GM19438 (cell line): ENCODE measurements around the gene VAT1L.

ENCODE experiments used
- ATAC-seq: cut with Tn5 transposase; IDR thresholded peaks from one replicate; pipeline ENCODE4 v1.9.1; 2021; ENCODE audit warnings: low read depth; ENCODE audit not compliant: unreplicated experiment

VAT1L gene

DNA sequence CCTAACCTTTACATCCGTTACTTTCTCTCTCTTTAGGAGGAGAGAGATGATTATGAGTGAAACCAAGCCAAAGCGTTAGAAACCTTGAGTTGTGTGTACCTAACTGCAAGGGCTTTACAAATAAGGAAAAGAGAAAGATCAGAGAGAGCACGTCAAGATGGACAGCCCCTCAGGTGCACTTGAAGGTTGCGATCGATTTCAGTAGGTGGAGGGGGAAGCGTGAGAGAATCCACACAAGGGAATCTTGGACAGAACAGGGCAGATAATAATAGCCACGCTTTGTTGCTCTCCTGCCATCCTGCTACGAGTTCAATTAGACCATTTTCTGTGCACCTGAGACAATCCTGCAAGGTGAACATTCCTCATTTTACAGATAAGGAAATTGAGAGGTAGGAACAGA, 78.4 kb downstream of the VAT1L start:
- no peak for ATAC-seq

DNA sequence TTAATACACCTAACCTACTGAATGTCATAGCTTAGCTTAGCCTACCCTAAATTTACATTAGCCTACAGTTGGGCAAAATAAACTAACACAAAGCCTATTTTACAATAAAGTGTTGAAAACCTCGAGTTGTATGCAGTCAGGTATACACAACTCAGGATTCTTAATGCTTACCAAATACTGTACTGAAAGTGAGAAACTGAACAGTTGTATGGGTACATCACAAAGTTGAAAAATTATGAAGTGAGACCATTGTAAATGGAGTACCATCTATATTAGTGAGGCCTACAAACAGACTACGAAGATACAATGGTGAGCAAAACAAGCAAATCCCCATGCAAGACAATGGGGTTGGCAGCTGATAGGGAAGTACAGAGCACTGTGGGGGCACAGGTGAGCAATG, 79.7 kb downstream of the VAT1L start:
- ATAC-seq: peak; percentile 39

DNA sequence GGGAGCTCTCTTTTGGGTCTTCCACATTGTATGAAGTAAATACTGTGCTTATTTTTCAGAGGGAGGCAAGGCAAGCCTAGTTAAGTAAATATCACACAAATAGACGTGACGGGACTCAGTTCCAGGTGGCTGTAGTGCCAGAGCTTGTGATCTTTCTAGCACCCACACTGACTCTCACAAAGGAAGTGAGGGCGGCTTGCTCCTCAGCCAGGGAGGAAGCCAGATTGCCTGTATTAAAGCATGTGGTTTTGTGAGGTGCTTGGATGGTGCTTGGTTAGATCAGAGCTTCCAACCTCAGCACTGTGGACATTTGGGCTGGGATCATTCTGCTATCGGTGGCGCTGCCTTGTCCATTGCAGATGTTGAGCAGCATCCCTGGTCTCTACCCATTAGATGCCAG, 80.1 kb downstream of the VAT1L start:
- ATAC-seq: peak; percentile 96

DNA sequence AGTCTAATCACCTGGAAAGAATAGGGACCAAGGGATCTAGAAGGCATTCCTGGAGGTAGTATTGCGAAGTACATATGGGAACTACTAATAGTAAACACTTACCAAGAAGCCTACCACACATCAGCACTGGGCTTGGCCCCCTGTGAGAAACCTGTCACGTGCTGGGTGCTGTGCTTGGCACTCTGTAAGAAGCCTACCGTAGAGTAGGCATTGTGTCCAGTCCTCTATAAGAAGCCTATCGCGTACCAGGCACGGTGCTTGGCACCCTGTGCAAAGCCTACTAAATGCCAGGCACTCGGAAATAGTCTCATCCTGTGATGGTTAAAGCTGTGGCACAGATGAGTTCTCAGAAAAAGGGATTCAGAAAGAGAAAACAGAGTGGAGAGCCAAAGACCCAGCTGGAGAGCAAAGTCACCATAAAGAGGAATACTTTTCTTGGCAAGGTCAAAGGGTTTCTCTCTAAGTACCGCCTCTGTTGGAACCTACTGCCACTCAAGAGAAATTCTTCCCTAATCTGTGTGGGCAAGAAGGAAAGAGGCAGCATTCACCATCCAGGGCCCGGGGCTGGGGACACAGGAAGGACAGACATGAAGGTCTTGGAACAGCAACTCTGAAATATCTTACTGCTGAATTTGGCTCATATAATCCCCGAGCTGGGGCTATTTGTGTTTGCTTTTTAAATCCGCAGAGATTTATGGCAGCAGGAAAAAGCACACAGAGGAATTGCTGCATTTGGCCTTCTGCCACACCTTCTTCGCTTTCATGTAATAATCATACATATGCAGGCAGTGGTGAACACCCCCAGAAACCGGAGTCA, 81.8 kb downstream of the VAT1L start:
- no peak for ATAC-seq

DNA sequence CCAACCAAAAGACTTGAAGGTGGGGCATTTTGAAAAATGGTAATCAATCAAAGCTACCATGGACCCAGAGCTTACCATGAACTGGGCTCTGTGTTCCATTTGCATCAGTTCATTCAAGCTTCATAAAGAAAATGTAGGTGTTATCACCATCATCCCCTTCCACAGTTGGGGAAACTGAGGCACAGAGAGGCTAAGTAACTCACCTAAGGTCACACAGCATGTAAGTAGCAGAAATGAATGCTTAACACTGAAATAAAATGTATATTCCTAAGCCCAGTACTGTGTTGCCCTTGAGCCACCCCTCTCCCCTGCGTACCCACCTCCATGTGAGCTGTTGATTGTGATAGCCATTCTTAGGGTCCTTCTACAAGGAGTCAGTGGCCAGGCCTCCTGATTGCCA, 83.6 kb downstream of the VAT1L start:
- ATAC-seq: no peak

DNA sequence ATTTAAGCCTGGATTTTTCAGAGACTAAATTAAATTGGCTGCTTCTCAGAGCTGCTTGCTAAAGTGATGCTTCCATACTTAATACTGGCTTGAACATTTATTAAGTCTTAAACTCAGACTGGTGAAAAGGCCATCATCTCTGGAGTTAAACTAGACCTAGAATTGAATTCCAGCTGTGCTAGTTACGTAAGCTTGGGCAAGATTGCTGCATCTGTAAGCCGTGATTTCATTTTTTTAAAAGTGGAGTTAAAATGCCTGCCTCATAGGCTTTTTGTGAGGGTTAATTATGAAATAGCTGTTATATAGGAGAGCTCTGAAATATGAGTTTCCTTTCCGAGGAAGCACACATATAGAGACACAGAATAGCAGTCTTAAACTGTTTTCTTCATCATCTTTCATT, 84.7 kb downstream of the VAT1L start:
- ATAC-seq: no peak

DNA sequence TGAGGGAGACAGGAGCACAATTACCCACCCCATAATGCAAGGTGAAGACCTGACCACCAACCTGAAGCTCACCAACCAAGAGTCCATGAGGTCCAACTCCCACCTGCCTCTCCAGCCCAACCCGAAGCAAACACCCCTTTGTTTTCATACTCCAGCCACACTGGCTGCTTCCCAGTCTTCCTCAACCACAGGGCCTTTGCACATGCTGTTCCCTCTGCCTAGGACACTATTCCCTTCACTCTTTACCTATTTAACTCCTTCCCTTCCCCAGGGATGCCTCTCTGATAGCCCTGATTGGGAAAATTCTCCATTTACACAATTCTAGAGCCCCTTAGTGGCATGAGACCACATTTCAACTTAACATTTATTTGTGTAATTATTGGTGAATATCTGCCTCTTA, 86.0 kb downstream of the VAT1L start:
- no peak for ATAC-seq

DNA sequence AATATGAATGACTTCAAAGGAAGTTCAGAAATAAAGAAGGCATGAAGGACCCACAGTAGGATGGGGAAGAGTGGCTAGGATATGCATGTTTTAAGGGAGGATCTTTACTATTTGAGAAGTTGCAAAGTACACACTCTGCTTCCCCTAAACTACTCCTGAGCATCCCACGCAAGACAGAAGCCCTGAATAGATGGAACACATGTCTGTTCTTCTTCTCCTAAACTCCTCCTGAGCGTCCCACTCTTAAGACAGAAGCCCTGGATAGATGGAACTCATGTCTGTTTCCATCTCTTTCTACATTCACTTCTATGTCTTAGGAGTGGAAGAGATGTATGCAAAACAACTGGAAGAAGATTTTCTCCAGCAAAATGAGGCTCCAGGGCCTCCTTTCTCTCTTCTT, 88.4 kb downstream of the VAT1L start:
- no peak for ATAC-seq

DNA sequence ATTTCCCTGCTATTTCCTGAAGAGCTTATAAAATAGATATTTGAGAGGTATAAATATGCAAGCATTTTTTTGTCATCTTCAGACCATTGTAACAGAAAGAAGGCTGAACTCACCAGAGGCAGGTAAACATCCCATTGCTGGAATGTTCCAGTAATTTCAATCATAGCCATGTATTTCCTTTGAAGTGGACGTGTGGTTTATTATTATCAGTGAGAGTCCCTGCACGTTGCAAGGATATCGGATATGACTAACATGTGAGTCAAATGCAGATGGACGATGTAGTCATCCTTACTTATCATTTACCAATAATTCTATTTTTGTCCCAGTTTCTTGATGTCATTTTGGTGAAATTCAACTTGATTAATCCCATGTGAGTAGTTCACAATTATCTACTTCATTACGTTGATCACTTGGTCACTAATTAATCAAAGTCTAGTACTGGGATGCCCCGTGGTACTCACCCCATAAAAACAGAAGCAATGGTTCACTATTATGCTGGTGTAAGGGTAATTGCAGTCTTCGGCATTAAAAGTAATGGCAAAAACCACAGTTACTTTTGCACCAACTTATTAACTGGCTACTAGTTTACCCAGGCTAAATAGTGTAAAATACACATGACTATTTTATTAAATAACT, 89.5 kb downstream of the VAT1L start:
- no peak for ATAC-seq

DNA sequence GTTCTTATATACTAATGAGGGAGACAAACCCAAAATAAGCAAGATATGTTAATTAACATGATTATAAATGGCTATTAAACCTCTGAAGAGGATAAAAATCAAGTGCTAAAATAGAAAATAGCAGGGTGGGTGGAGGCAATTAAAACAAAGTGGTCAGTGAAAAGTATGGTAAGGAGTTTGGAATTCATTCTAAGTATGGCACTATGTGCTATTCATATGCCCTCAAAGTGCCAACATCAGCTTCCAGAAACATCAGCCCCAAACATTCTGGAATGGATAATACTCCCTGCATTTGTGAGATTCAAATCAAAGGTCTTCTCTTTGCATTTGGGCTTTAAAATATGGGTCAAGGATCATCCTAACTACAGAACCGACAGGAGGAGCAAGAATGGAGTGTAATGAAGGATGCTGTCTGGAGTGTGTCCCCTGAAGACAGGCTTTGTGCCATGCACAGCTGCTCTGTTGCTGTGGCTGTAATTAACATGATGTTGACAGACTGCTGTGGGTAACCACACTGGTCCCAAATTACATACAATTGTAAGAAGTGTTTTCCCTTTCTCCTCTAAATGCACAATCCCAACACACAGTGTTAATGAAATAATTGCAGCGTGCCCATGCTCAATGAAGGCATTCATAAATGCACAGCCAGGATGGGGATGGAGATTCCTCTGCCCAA, 93.1 kb downstream of the VAT1L start:
- no peak for ATAC-seq

DNA sequence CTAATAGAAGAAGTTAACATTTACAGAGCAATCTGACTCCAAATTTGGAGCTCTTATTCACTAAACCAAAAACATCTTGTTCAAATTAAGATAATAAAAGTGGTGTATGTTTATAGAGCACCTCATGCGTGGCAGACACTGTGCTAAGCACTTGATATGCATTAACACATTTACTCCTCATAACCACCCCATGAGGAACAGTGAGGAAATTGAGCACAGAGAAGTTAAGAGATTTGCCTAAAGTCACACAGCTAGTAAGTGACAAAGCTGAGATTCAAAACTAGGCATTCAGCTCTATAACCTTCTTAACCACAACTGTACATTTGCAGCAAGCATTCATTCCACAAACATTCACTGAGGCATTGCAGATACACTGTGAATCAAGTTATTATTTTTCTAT, 94.0 kb downstream of the VAT1L start:
- no peak for ATAC-seq

DNA sequence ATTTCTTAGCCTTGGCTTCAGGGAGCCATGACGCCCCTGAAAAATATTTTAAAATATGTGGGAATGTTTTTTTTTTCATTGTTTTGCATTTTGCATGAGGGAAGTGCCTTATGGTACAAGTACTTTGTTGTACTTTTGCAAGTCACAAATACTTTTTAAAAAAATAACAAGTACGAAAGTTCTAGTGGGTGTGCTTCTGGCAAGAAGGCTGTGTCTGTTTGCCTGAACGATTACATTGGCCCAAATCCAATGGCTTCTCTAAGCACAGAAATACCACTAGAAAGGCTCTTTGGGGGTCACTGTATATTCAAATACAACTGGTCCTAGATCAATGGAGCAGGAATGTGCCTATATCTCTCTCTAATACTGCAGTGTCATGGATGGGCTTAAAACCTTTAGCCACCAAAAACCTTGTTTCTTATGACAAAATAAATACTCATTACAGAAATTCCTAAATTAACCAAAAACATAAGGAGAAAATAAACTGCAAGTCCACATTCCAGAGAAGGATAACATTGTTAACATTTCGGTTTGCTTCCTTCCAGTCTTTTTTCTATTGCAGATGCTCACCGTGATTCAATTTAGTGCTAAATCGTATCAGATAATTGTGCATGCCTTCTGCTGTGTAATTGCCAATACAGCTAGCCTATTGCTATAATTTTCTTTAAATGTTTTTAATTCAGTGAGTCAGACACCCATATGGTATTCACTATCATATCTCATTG, 97.4 kb downstream of the VAT1L start:
- ATAC-seq: no peak

DNA sequence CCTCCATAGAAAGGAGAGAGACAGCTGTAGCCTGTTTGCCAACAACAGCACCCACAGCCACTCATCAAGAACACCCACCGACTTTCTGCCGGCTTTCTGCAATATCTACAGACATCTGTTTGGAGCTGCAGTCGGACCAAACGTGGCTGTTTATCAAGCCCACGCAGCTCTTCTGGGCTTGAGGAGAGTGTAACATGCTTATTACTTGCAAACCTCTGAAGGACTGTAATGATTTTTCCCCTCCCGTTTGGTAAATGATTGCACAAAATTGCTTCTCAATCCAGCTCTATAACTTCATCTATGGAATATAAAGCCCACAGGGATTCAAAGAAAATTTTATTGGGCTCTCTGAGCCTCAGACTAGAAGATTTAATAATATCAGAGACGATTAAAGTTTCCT, 100.5 kb downstream of the VAT1L start:
- ATAC-seq: no peak

DNA sequence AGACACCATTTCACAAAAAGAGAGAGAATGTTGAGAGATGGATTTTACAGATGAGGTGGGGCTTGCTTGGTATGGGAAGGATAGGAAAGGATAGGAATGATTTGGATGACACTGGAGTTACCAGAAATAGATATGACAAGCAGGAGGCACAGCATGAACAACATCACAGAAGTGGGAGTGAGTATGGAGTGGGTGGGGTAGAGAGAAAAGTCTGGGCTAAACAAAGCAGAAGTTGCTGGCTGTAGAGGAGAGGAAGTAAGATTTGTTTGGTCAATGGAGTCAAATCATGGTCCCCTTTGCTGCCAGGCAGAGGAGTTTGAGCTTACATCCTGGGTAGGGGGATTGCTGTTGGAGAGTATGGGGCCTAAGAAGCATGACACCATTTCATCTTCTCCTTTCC, 101.7 kb downstream of the VAT1L start:
- no peak for ATAC-seq

DNA sequence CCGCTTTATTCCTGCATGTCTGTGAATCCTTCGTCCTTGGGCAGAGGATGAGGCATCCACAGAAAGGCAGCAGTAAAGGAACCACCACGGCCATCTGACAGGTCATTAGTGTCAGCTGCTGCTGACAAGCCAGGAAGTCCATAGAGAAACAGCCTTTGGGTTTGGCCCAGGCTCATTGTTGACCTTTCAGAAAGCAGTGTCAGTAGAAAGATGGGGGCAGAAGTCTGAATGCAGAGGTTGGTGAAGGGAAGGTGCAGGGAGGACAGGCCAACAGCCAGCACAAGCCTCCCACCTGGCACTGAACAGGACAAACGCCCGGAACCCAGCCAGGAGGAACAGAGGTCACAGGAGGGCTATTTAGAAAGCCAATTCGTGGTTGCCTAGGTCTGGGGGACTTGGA, 105.8 kb downstream of the VAT1L start:
- no peak for ATAC-seq

DNA sequence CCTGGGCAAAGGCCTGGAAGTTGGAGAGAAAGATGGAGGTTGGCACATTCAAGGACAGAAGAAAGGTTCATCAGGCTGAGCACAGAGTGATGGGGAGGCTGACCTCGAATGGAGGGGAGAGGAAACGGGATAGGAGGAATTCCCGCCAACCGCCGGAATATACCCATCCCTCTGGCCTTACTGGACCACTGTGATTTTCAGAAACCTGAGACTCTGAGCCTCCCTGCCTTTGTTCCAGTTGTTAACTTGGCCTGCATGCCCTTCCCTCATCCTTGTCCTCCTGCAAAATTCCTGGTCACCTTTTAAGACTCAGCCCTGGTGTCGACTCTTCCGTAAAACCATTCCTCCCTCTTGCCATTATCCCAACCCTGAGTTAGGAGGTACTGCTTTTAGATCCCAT, 107.6 kb downstream of the VAT1L start:
- ATAC-seq: no peak

DNA sequence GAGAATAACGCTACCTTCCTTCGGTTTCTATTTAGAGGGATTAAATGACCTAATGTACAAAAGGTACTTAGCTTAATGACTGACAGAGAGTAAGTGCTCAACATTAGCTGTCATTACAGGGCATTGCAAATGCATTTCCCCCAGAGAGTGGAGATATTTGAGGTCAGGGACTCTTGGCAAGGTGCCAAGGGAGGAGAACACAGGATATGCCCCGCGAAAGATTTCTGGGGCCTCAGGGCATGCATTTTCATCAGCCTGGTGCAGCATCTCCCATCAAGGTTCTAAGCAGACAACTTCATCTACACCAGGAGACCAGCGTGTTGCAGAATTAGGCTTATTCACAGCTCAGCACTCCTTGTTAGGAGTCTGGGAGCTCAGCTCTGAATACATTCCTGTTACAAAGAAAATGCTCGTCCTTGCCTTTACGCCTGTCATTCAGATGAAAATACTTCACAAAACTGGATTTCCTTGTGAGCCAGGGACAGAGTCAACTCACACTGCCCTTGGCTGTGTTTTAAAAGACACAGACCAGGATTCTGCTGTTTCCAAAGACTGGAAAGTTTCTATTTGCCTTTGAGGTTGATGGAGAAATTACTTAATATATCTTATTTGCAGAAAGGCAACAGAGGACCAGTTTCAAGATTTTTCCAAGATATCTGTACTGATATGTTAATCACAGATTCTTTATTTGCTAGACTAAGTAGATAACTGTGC, 108.2 kb downstream of the VAT1L start:
- ATAC-seq: no peak

DNA sequence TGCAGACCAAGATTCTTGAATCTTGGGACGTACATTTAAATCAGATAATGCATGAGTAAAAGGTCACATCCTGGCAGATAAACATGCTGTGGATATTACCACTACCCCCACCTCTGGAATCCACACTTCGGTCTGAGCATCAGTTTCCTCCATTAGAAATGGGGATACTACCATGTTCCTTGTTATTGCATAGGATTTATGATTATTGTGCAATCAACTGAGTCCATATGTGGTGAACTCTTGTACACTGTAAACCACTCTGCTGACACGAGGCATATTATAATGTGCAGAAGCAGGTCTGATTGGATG, 108.7 kb downstream of the VAT1L start:
- ATAC-seq: no peak

DNA sequence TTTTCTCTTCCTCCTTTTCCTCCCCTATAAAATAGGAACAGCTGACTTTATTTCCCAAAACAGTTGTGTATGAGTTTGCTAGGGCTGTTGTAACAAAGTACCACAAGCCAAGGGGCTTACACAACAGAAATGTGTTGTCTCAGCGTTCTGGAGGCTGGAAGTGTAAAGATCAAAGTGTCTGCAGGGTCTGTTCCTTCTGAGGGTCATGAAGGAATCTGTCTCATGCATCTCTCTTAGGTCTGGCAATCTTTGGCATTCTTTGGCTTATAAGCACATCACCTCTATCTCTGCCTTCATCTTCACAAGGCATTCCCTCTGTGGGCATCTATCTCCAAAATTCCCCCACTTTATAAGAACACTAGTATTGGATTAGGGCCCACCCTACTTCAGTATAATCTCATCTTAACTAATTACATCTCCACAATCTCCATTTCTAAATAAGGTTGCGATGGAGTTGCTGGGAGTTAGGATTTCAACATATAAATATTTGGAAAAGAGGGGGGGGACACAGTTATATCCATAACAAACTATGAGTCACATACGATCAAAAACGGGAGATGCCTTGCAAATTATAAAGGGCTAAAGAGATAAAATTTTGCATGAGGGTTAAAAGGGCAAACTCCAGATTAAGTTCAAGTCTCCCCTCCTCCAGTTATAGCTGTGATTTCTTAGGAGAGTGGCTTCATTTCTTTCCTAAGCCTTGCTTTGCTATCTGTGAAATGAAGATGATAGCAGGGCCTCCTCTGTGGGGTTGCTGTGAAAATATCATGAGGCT, 109.7 kb downstream of the VAT1L start:
- no peak for ATAC-seq

DNA sequence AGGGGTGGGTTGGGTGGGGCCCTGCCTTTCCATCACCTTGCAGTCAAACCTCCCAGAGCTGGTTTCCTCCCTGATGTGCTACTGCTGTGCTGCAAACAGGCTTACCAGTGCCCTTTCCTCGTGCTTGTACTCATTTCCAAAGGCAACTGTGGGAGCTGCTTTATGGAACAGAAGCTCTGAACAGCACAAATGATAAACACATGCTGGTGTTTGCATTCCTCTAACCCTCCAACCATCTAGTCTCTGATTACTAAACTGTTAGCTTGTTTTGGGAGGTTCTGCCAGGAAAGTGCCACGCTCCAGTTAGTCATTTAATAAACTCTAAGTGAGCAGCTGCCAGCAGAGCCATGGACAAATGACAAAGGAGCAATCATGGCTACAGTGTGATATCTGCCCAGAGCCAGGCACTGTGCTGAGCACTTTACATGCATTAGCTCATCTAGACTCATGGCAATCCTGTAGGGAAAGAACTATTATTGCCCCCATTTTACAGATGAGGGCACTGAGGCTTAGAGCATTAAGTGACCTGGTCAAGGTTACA, 110.4 kb downstream of the VAT1L start:
- ATAC-seq: no peak
